ENCODE measurements around the gene SPSB4. TPM values are rescaled to one million over a fixed set of nuclear protein-coding genes. Genes with fewer than 3 reads are reported as not detected.

The SPSB4 gene
- total and polyA plus RNA-seq, 10 of the 15 experiments (the other 5 are each of a cell fraction or from before 2014, with no cell fraction given): not detected

DNA sequence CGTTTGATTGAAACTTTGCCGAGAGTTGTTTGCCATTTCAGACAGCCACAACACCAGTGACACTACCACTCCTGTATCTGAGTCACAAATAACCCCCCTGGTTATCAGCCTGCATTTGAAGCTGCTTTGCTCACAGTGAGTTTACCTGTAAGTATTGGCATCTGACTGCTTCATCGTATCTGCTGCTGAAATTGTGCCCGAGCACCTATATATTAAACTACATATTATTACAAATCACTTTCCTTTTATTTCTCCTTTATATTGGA lies 39.2 kb upstream of the SPSB4 start:
- no peak for FAIRE-seq
- H3K4me2 ChIP-seq (ENCODE audit: control insufficient read depth, insufficient read depth): no peak overlapping the region
- intact Hi-C loops (cut with micrococcal nuclease; ENCODE audit: unreplicated experiment): loop anchor here (1.0 kb wide), 1 partner anchor 180 kb away; no protein-coding TSS in a partner anchor

More for the DNA sequence above, 39.2 kb upstream of the SPSB4 start:
- in situ Hi-C loops (cut with MboI): no loop called here
- H4K20me1 ChIP-seq (ENCODE audit: control insufficient read depth, insufficient read depth): no peaks in the 10 kb centered on the region
- ChIA-PET POLR2A (interaction anchor here (0.5 kb wide), 1 partner anchor 80 kb away, joined by 3 read pairs; no protein-coding TSS in a partner anchor), RAD21 (ENCODE audit: unreplicated experiment) (interaction anchor here (1.1 to 1.9 kb wide), 2 partner anchors 12 to 180 kb away, joined by 3 to 7 read pairs; no protein-coding TSS in a partner anchor), CTCF (interaction anchor here (0.8 to 5.5 kb wide), 8 partner anchors 11 to 180 kb away, joined by 3 to 29 read pairs (median 3); no protein-coding TSS in a partner anchor), SMC1A (ENCODE audit: uncharacterized antibody, unreplicated experiment) (interaction anchor here (1.5 to 2.0 kb wide), 2 partner anchors 10 to 98 kb away, joined by 4 to 5 read pairs; no protein-coding TSS in a partner anchor)
- no peaks in the 10 kb centered on the region for H3K4me1 ChIP-seq (ENCODE audit: control insufficient read depth, insufficient read depth, low read length)
- H3K79me2 ChIP-seq (ENCODE audit: control insufficient read depth, insufficient read depth, low read length): no peaks in the 10 kb centered on the region
- no peaks in the 10 kb centered on the region for H3K36me3 ChIP-seq (ENCODE audit: control insufficient read depth in 2 of 2, insufficient read depth in 2 of 2, low read length in 1 of 2)
- no peak overlapping the region for H2AFZ ChIP-seq (ENCODE audit: control insufficient read depth, low read depth, low read length)
- no peak for ATAC-seq
- no peak overlapping the region for H3K4me3 ChIP-seq
- no peaks in the 10 kb centered on the region for H3K27me3 ChIP-seq (replicated peaks in 1 of 2; ENCODE audit: control insufficient read depth in 2 of 2, insufficient read depth in 2 of 2, low read length in 1 of 2)
- H3K27ac ChIP-seq (ENCODE audit: control insufficient read depth, insufficient read depth): no peak overlapping the region
- no TSS peak for BruUV-seq (replicated peaks)
- TF ChIP-seq RELA (IDR thresholded peaks at IDR 0.05; ENCODE audit: borderline replicate concordance, partially characterized antibody) (no peak), TAF1 (IDR thresholded peaks at IDR 0.05; ENCODE audit: borderline replicate concordance, low read depth, low read length) (no peak), ZBTB4 (CRISPR knock-in tag; IDR thresholded peaks at IDR 0.05) (no peak), ZNF592 (IDR thresholded peaks at IDR 0.05) (no peak), NR2C1 (IDR thresholded peaks at IDR 0.05) (no peak), EP300 (IDR thresholded peaks at IDR 0.05; ENCODE audit: borderline replicate concordance in 1 of 2, control insufficient read depth in 1 of 2, low read depth in 2 of 2, low read length in 2 of 2) (no peak), TCF3 (IDR thresholded peaks at IDR 0.05; ENCODE audit: borderline replicate concordance, insufficient read depth, low read depth, low read length) (no peak), SUZ12 (IDR thresholded peaks at IDR 0.05; ENCODE audit: unreplicated experiment) (no peak), HDGF (IDR thresholded peaks at IDR 0.05) (no peak), NR2C2 (IDR thresholded peaks at IDR 0.05; ENCODE audit: borderline replicate concordance, control insufficient read depth, insufficient read length, low read depth) (no peak), NFXL1 (IDR thresholded peaks at IDR 0.05; ENCODE audit: borderline replicate concordance) (no peak), IKZF1 (conservative IDR thresholded peaks at IDR 0.05) (no peak), YY1 (IDR thresholded peaks at IDR 0.05; ENCODE audit: low read depth, low read length) (no peak), NR2F1 (conservative IDR thresholded peaks at IDR 0.05) (no peak), ZSCAN29 (IDR thresholded peaks at IDR 0.05) (no peak), BMI1 (IDR thresholded peaks at IDR 0.05; ENCODE audit: borderline replicate concordance) (no peak), SPI1 (IDR thresholded peaks at IDR 0.05; ENCODE audit: borderline replicate concordance, insufficient read depth, low read depth, low read length) (no peak)
- DNase-seq (ENCODE audit: low read depth, low spot score): no peak
- H3K9me3 ChIP-seq (replicated peaks; ENCODE audit: control insufficient read depth, insufficient read depth, low read length): no peaks in the 10 kb centered on the region
- WGBS (ENCODE audit: insufficient coverage, insufficient replicate concordance, low lambda C conversion rate, missing lambda C conversion rate): 11% methylated on average over 4 of the region's 4 CpGs
- no peak overlapping the region for H3K9ac ChIP-seq (ENCODE audit: control insufficient read depth, insufficient read depth, low read length)

Data from GM12878 (cell line).